OCI-LY3 (cell line): ENCODE results near the gene IGSF3.

Experiments used
- EZH2phosphoT487 ChIP-seq: fragments of 200-600 bp; shearing (Covaris generic); IDR thresholded peaks from 2 replicates; pipeline ENCODE4 v1.6.1; 2018; ENCODE audit warnings: antibody characterized with exemption, mixed run types, low read depth
- TF ChIP-seq, protein P1 (sequence below): fragments of 200-600, 300-600 bp; sonication (generic); IDR thresholded peaks from 2 replicates; pipeline ENCODE4 v1.5.1; 2014; ENCODE audit warnings: antibody characterized with exemption, low read length, low read depth

DNA sequence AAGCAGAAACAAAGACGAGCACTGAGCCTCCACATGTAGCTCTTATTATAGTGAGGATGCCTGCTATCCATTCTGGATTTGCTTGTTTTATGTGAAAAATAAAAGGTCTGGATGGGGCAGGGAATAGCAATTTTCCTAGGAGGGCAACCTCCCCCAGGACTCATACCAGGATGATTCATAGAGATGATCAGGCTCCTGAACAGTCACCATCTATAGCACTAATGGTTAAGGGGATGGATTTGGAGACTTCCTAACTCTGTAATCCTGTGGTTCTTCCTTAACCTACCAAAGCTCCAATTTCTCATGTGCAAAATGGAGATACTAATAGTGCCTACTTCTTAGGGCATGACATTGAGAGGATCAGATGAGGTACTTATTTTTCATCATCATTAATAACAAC is 62.2 kb downstream of the IGSF3 start:
- no peak for TF ChIP-seq EZH2phosphoT487
- TF ChIP-seq, protein P1, sequence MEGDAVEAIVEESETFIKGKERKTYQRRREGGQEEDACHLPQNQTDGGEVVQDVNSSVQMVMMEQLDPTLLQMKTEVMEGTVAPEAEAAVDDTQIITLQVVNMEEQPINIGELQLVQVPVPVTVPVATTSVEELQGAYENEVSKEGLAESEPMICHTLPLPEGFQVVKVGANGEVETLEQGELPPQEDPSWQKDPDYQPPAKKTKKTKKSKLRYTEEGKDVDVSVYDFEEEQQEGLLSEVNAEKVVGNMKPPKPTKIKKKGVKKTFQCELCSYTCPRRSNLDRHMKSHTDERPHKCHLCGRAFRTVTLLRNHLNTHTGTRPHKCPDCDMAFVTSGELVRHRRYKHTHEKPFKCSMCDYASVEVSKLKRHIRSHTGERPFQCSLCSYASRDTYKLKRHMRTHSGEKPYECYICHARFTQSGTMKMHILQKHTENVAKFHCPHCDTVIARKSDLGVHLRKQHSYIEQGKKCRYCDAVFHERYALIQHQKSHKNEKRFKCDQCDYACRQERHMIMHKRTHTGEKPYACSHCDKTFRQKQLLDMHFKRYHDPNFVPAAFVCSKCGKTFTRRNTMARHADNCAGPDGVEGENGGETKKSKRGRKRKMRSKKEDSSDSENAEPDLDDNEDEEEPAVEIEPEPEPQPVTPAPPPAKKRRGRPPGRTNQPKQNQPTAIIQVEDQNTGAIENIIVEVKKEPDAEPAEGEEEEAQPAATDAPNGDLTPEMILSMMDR, result no peak
